Measurements from ENCODE around the gene POU2AF1. TPM values are rescaled to one million over a fixed set of nuclear protein-coding genes. Genes with fewer than 3 reads are reported as not detected.

POU2AF1 gene
- total RNA-seq, 4 donors from 2014 or later = 0.17 TPM; not detected in 2

- 68% methylated on average over 3 of the region's 3 CpGs for WGBS
- H3K27ac ChIP-seq (replicated peaks in 1 of 4) = no peak overlapping the region
- peak; percentile 45 for DNase-seq (ENCODE audit: extremely low spot score)
- peaks cover 0 to 10% (median 0%) of the 10 kb centered on the region in 4 donors for H3K27me3 ChIP-seq
- no peak overlapping the region for H3K4me3 ChIP-seq
- no peaks in the 10 kb centered on the region for H3K9me3 ChIP-seq
- TF ChIP-seq POLR2AphosphoS5 (IDR thresholded peaks at IDR 0.05) (no peak), CTCF (IDR thresholded peaks at IDR 0.05) (no peak), EP300 (IDR thresholded peaks at IDR 0.05) (no peak)
- H3K36me3 ChIP-seq = no peaks in the 10 kb centered on the region
- intact Hi-C loops (cut with DNase I) = loop anchor here (10.0 kb wide), 1 partner anchor 53 kb away; no protein-coding TSS in a partner anchor
- H3K4me1 ChIP-seq = peaks cover 7 to 42% (median 34%) of the 10 kb centered on the region in 4 donors
Measured at GRCh38 chr11:111302298-111302697, 76.8 kb downstream of the POU2AF1 start.

Small RNAs within 50 kb of the gene (small RNA-seq; reads per million reads assigned to genes)
- 0 reads per million in 3 donors for gene MIR4491
- 0 reads per million in 3 donors for gene RNU2-60P

Other genes with a start within 250 kb of the POU2AF1 start
- gene POU2AF2, start 133.6 kb downstream of the POU2AF1 start, total RNA-seq = under 1 TPM in 1 of 4 donors, not detected in 3; 0.66 TPM
- 1 to 10 TPM in 2 of 4 donors, under 1 TPM in 1, not detected in 1; 0.99 to 2.9 (median 2.2) TPM for gene POU2AF3, start 80.7 kb downstream of the POU2AF1 start, total RNA-seq
- gene BTG4, start 133.1 kb upstream of the POU2AF1 start, total RNA-seq = not detected
- not detected for gene HOATZ, start 135.5 kb upstream of the POU2AF1 start, total RNA-seq
- gene LAYN, start 161.4 kb upstream of the POU2AF1 start, total RNA-seq = 10 to 100 TPM; 12.0 to 47.1 (median 18.5) TPM
- gene SIK2, start 223.2 kb upstream of the POU2AF1 start, total RNA-seq = 10 to 100 TPM; 14.5 to 22.1 (median 17.4) TPM